GM20000 (cell line): ENCODE results near the gene ARHGAP32.
"Not testable (repeated sequence)": the region's sequence is repeated elsewhere in the genome, so short reads cannot be mapped to it uniquely, and the experiment has no call there.

Source experiments
- DNase-seq: peaks from one replicate; pipeline ENCODE4 v3.0.0; 2012; ENCODE audit warnings: low spot score
- CTCF ChIP-seq: IDR thresholded peaks from 2 replicates; pipeline ENCODE4 v1.5.1; 2012; ENCODE audit warnings: mild to moderate bottlenecking, control low read depth; ENCODE audit errors: extremely low read depth, missing control alignments

Gene ARHGAP32

GRCh38 chr11:129202646-129203045 is 10.5 kb upstream of the ARHGAP32 start:
- TF ChIP-seq CTCF: no peak
- DNase-seq: no peak

DNA sequence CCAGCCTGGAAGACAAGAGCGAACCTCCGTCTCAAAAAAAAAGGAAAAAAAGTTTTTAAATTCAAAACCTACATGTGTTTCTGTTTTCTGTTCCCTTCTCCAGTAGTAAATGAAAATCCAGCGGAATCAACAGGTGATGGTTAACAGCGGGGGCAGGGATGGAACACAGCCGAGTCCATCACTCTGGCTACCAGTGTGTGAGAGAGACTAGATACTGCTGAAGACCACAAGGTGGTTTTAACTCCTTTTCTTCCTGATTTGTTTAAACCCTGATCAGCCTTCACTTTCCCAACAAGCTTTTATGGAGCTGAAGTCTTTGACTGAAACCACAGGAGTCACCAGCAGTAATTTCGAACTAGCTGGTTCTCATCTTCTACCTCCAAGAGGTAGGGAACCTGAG is 3.6 kb upstream of the ARHGAP32 start:
- DNase-seq: no peak
- TF ChIP-seq CTCF: no peak

GRCh38 chr11:129191649-129192048 is 476 bp downstream of the ARHGAP32 start:
- no peak for DNase-seq
- no peak for TF ChIP-seq CTCF

DNA sequence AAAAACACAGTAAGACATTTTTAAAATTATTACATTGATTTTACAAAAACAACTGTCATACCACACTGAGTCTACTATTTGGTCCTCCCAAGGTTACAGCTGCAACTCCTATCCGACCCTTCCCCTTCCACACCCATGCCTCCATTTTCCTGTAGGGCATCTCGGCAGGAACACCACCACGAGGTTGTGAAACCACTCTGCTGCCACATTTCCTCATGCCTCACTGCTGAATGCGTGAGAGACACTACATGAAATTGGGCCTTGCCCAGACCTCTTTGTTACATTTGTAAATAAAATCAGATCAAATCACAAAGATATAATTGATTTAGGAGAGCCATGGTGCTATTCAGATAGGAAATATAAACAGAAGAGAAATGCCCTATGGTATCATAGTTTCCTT is 2.0 kb downstream of the ARHGAP32 start:
- no peak for DNase-seq
- TF ChIP-seq CTCF: no peak

DNA sequence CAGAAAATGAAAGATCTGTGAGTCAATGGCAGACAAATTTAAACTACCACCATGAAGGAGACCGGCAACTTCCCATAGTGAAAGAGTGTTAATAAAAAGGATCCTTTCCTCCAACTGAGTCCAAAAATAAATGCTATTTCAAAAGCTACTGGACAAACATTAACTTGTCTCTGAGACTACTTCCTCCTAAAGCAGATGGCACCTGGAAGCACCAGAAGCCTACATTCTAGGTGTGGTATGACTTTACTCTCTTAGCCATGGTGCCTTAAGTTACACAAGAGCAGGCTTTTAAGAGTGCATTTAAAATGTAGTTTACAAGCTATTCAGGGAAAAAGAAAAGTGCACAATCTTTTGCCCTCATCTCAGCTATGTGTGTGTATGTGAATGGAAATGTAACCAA is 2.5 kb downstream of the ARHGAP32 start:
- no peak for DNase-seq
- TF ChIP-seq CTCF: no peak

- DNase-seq: not testable (repeated sequence)
These were observed 7.0 kb downstream of the ARHGAP32 start for GRCh38 chr11:129185082-129185481.

DNA sequence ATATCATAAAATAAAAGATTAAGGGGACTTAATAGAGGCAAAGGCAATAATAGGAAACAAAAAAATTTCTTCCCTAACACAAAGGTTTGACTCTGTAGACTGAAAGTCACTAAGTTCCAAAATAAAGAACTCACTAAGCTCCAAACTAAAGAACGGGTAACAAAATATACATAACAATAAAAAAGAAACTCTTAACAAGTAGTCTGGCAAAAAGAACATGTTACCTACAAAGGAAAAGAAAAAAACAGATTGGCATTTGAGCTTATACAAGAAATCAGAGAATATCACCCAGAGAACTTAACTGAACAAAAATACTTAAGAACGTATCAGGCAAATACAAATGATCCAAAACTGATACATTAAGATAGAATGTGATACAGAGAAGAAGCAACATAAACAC is 7.5 kb downstream of the ARHGAP32 start:
- no peak for TF ChIP-seq CTCF
- DNase-seq: no peak

- no peak for DNase-seq
- TF ChIP-seq CTCF: no peak
These were observed 24.8 kb downstream of the ARHGAP32 start for GRCh38 chr11:129167315-129167714.
